HepG2 (cell line): ENCODE measurements around the gene HS6ST1. TPM values are rescaled to one million over a fixed set of nuclear protein-coding genes. Genes with fewer than 3 reads are reported as not detected.
A peak's percentile ranks its signal among the peaks of the same experiment; 100 is the strongest.

Source experiments
- ATAC-seq: fragments of 200-7000 bp; cut with Tn5 transposase; 3 replicates; pipeline ENCODE4 v1.9.1; 2020; ENCODE audit warnings: mild to moderate bottlenecking, moderate library complexity
- BruUV-seq: library from RNA; stranded (reverse); fragments of 400-500 nt; replicated peaks from 2 replicates; lab custom pipeline; 2021; lab: Mats Ljungman, UMichigan
- CTCF ChIA-PET: fragments of 300-600 bp; formaldehyde crosslinking; extraction: SDS; loops from one replicate; lab custom pipeline; 2021; ENCODE audit warnings: low total read pairs, inconsistent platforms, low intra/inter-chr PET ratio; lab: Yijun Ruan, JAX
- POLR2A ChIA-PET: fragments of 350-600 bp; sonication (Branson Sonifier 250); formaldehyde crosslinking; loops from one replicate; lab custom pipeline; 2020; ENCODE audit warnings: antibody characterized with exemption, inconsistent platforms; lab: Yijun Ruan, JAX
- DNase-seq: peaks from one replicate; pipeline ENCODE4 v3.0.0-alpha.2; 2015; ENCODE audit warnings: low spot score
- FAIRE-seq: peaks from 3 replicates; lab custom pipeline; 2011; peaks lifted over from hg19 to GRCh38; lab: Jason Lieb, UNC
- H2AFZ ChIP-seq: one replicate; pipeline ENCODE4 v1.6.1; 2011; ENCODE audit warnings: low read length, inconsistent platforms
- H3K27ac ChIP-seq: fragments of 300-600 bp; 3 replicates; pipeline ENCODE4 v1.8.0; 2011; ENCODE audit warnings: mixed run types, mild to moderate bottlenecking, mixed read lengths, low read length, inconsistent platforms; ENCODE audit not compliant: insufficient read depth; ENCODE audit errors: extremely low read length
- H3K27me3 ChIP-seq, 2 experiments: fragments of 200-600 bp in 1 of 2; 2 replicates in 1 of 2; 3 replicates in 1 of 2; pipeline versions ENCODE4 v1.6.0 to v1.8.0; 2011; ENCODE audit warnings: low read length in 2 of 2, mild to moderate bottlenecking in 2 of 2, moderate library complexity in 2 of 2, inconsistent platforms in 1 of 2; ENCODE audit not compliant: insufficient read depth in 2 of 2, control insufficient read depth in 1 of 2
- H3K36me3 ChIP-seq, 2 experiments: fragments of 200-600 bp in 1 of 2; replicated peaks in 1 of 2; 2 replicates in 1 of 2; 3 replicates in 1 of 2; pipeline versions ENCODE4 v1.5.1 to v1.8.0; 2011; ENCODE audit warnings: low read length in 2 of 2, inconsistent platforms in 1 of 2; ENCODE audit not compliant: insufficient read depth in 2 of 2, control insufficient read depth in 1 of 2
- H3K4me1 ChIP-seq: 2 replicates; pipeline ENCODE4 v1.5.1; 2012; ENCODE audit warnings: low read length, inconsistent platforms; ENCODE audit not compliant: insufficient read depth
- H3K4me2 ChIP-seq: 2 replicates; pipeline ENCODE4 v1.6.0; 2011; ENCODE audit warnings: low read depth, low read length, inconsistent platforms
- H3K4me3 ChIP-seq, 3 experiments: fragments of 200-600 bp in 1 of 3; sonication (generic), shearing (Covaris generic) in 1 of 3; replicated peaks in 1 of 3; 2 replicates each; pipeline ENCODE4 v1.5.1; 2011 to 2016; ENCODE audit warnings: low read length in 3 of 3, inconsistent platforms in 2 of 3, low read depth in 2 of 3, mild to moderate bottlenecking in 2 of 3, control low read depth in 1 of 3, mixed read lengths in 1 of 3; ENCODE audit not compliant: insufficient read depth in 1 of 3
- H3K79me2 ChIP-seq: one replicate; pipeline ENCODE4 v1.6.1; 2011; ENCODE audit warnings: low read length, inconsistent platforms; ENCODE audit not compliant: insufficient read depth
- H3K9ac ChIP-seq: 2 replicates; pipeline ENCODE4 v1.6.0; 2011; ENCODE audit warnings: mild to moderate bottlenecking, low read depth, low read length, inconsistent platforms; ENCODE audit not compliant: insufficient read depth
- H3K9me3 ChIP-seq: 2 replicates; pipeline ENCODE4 v1.5.1; 2012; ENCODE audit warnings: mild to moderate bottlenecking, low read length
- H4K20me1 ChIP-seq: 2 replicates; pipeline ENCODE4 v1.6.0; 2011; ENCODE audit warnings: inconsistent platforms, mild to moderate bottlenecking, low read length, moderate library complexity; ENCODE audit not compliant: insufficient read depth
- KDM5B ChIP-seq: sonication (generic); formaldehyde crosslinking; IDR thresholded peaks from 2 replicates; pipeline ENCODE4 v1.4.0; 2020; ENCODE audit warnings: missing genetic modification reagents, mild to moderate bottlenecking, borderline replicate concordance
- MAX ChIP-seq: IDR thresholded peaks from 2 replicates; pipeline ENCODE4 v1.6.1; 2012; ENCODE audit warnings: inconsistent platforms
- MXI1 ChIP-seq: IDR thresholded peaks from 3 replicates; pipeline ENCODE4 v1.6.1; 2012; ENCODE audit warnings: low read depth, low read length, inconsistent platforms, borderline replicate concordance
- NR2F1 ChIP-seq, 2 experiments: fragments of 450-650 bp in 1 of 2; formaldehyde crosslinking in 1 of 2; IDR thresholded peaks; 2 replicates each; pipeline versions ENCODE4 v1.5.0 to v1.6.1; 2016 to 2020; ENCODE audit warnings: mild to moderate bottlenecking in 1 of 2, missing compliant biosample characterization in 1 of 2, missing genetic modification reagents in 1 of 2, moderate library complexity in 1 of 2
- PAXIP1 ChIP-seq: sonication (generic); formaldehyde crosslinking; conservative IDR thresholded peaks from 2 replicates; pipeline ENCODE4 v1.4.0; 2020; ENCODE audit warnings: mild to moderate bottlenecking, missing genetic modification reagents, moderate library complexity
- SOX5 ChIP-seq: IDR thresholded peaks from 2 replicates; pipeline ENCODE4 v1.6.1; 2016; ENCODE audit warnings: borderline replicate concordance
- TBX2 ChIP-seq: sonication (generic); formaldehyde crosslinking; IDR thresholded peaks from 2 replicates; pipeline ENCODE4 v1.5.0; 2020; ENCODE audit warnings: missing genetic modification reagents, mild to moderate bottlenecking, borderline replicate concordance
- TBX3 ChIP-seq: fragments of 450-650 bp; IDR thresholded peaks from 2 replicates; pipeline ENCODE4 v1.6.1; 2017; ENCODE audit warnings: antibody characterized with exemption, mild to moderate bottlenecking, inconsistent platforms, borderline replicate concordance
- WGBS: methylation state at CpG from one replicate; pipeline ENCODE4 v1.1.6; 2017; ENCODE audit warnings: low lambda C conversion rate; 5-methylcytosine and 5-hydroxymethylcytosine counted together
- in situ Hi-C: cut with HindIII; loops from 2 replicates; pipeline ENCODE4 v1.10.0; 2017; ENCODE audit warnings: low pct_unique_long_range_greater_than_20kb; ENCODE audit not compliant: extremely low pct_ligation_motif_present
- intact Hi-C: fragments of 100-400 bp; cut with micrococcal nuclease; formaldehyde crosslinking; loops from one replicate; pipeline ENCODE4 v1.10.0; 2022; ENCODE audit not compliant: unreplicated experiment
- polyA plus RNA-seq, 8 experiments: library from polyadenylated mRNA; depleted of rRNA in 3 of 8; stranded (reverse) in 7 of 8; unstranded in 1 of 8; fragments of >200 nt; fragmentation: Illumina TruSeq in 4 of 8; extraction: Trizol in 4 of 8; gene quantifications; 2 replicates each; pipeline versions ENCODE4 v1.2.1 to v1.2.3, GENCODE V29; 2011 to 2016; ENCODE audit warnings: low read depth in 4 of 8, missing spikeins in 1 of 8, mixed read lengths in 1 of 8; ENCODE audit not compliant: insufficient read depth in 1 of 8
- total RNA-seq, 5 experiments: library from RNA; depleted of rRNA; stranded (reverse); fragments of >200 nt; fragmentation: Illumina TruSeq; extraction: Trizol; gene quantifications; 2 replicates each; pipeline ENCODE4 v1.2.3, GENCODE V29; 2016; ENCODE audit warnings: low read depth in 1 of 5
- TF ChIP-seq, protein P1 (sequence below): sonication (generic); formaldehyde crosslinking; IDR thresholded peaks from 2 replicates; pipeline ENCODE4 v1.5.0; 2020; ENCODE audit warnings: missing genetic modification reagents
- TF ChIP-seq, protein P2 (sequence below): sonication (generic); IDR thresholded peaks from 2 replicates; pipeline ENCODE4 v1.6.1; 2016; ENCODE audit warnings: low read depth, borderline replicate concordance
- TF ChIP-seq, protein P3 (sequence below): sonication (generic); formaldehyde crosslinking; IDR thresholded peaks from 2 replicates; pipeline ENCODE4 v1.8.0; 2022; ENCODE audit warnings: missing genetic modification reagents, mild to moderate bottlenecking, borderline replicate concordance

Gene HS6ST1
- total and polyA plus RNA-seq, 2 of the 13 experiments (the other 11 are each of a cell fraction or from before 2014, with no cell fraction given): 34.5 to 84.6 TPM

DNA sequence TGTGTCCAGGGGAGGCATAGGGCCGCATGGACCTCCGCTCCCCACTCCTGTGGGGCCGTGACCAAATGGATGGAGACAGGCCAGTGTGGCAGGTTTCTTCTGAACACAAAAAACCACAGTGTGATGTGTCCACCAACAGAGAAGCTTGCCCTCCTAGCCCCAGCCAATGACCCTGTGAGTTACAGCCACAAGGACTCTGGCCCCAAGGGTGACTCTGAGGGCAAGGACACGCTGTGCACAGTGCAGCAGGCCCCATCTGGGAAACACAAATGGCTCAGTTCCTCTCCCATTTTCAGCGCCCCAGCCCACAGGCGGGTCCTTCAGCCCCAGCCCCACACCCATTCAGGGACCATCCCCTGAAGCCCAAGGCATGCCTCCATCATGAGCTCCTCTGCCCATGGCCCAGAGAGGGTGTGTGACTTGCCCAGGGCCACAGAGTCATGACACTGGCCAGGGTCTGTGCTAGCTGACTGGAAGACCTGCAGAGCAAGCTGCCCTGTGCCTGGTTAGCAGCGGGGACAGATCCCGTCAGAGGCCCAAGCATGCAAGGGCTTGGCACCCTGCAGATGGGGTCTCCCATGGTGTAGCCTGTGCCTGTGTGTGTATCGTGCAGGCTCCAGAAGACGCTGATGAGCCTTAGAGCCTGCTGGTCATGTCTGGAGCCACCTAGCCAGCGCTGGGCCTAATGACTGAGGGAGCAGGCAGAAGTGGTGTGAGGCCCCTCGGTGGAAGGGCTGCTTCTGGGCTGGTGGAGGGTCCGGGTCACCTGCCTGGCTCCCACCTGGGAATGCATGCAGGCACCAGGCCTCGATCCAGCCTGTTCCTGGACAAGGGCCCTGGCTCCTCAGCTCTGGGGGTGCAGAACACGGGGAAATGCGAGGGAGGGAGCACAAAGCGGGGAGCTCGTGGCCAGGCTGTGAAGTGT lies 47.7 kb downstream of the HS6ST1 start:
- Histone ChIP-seq H3K4me1 (peaks cover 27% of the 10 kb centered on the region), H3K9ac (no peak overlapping the region), H3K27ac (peak overlapping the region; percentile 50), H3K9me3 (0 out of 2 replicates have a peak, but pooled peaks cover 3% of the 10 kb centered on the region), H3K79me2 (peaks cover 30% of the 10 kb centered on the region), H3K4me2 (peak overlapping the region; percentile 19), H2AFZ (no peak overlapping the region), H3K27me3 (no peaks in the 10 kb centered on the region), H3K36me3 (peaks cover 38 to 61% of the 10 kb centered on the region in 2 experiments), H3K4me3 (no peak overlapping the region; a peak in 1 of 6 replicates), H4K20me1 (peaks cover 29% of the 10 kb centered on the region; the same call in 1 of the 2 replicates)
- FAIRE-seq (peak; percentile 59), DNase-seq (peak; percentile 48), ATAC-seq (peak; percentile 78)
- POLR2A ChIA-PET: interaction anchor here (1.3 kb wide), 1 partner anchor 9 kb away, joined by 3 read pairs; no protein-coding TSS in a partner anchor
- intact Hi-C loops: no loop called here
- WGBS: 84% methylated on average over 17 of the region's 18 CpGs
- in situ Hi-C loops: no loop called here
- CTCF ChIA-PET: no interaction called here
- BruUV-seq: no TSS peak
- peak; percentile 68 to 89 for TF ChIP-seq NR2F1 (CRISPR knock-in tag; IDR thresholded peaks at IDR 0.05)
- TF ChIP-seq KDM5B: peak; percentile 53; the same call in 1 of the 2 replicates
- TF ChIP-seq TBX2 (CRISPR knock-in tag): no peak
- peak; percentile 53 for TF ChIP-seq MAX
- TF ChIP-seq, protein P1, sequence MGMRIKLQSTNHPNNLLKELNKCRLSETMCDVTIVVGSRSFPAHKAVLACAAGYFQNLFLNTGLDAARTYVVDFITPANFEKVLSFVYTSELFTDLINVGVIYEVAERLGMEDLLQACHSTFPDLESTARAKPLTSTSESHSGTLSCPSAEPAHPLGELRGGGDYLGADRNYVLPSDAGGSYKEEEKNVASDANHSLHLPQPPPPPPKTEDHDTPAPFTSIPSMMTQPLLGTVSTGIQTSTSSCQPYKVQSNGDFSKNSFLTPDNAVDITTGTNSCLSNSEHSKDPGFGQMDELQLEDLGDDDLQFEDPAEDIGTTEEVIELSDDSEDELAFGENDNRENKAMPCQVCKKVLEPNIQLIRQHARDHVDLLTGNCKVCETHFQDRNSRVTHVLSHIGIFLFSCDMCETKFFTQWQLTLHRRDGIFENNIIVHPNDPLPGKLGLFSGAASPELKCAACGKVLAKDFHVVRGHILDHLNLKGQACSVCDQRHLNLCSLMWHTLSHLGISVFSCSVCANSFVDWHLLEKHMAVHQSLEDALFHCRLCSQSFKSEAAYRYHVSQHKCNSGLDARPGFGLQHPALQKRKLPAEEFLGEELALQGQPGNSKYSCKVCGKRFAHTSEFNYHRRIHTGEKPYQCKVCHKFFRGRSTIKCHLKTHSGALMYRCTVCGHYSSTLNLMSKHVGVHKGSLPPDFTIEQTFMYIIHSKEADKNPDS: peak; percentile 17; the same call in 1 of the 2 replicates
- TF ChIP-seq, protein P2, sequence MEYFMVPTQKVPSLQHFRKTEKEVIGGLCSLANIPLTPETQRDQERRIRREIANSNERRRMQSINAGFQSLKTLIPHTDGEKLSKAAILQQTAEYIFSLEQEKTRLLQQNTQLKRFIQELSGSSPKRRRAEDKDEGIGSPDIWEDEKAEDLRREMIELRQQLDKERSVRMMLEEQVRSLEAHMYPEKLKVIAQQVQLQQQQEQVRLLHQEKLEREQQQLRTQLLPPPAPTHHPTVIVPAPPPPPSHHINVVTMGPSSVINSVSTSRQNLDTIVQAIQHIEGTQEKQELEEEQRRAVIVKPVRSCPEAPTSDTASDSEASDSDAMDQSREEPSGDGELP: 0 out of 2 replicates have a peak, but pooled peaks have one; percentile 13
- 0 out of 3 replicates have a peak, but pooled peaks have one; percentile 6 for TF ChIP-seq MXI1
- TF ChIP-seq TBX3: 0 out of 2 replicates have a peak, but pooled peaks have one; percentile 16
- peak; percentile 28; the same call in 1 of the 2 replicates for TF ChIP-seq SOX5
- TF ChIP-seq PAXIP1 (CRISPR knock-in tag): peak; percentile 79
- TF ChIP-seq, protein P3, sequence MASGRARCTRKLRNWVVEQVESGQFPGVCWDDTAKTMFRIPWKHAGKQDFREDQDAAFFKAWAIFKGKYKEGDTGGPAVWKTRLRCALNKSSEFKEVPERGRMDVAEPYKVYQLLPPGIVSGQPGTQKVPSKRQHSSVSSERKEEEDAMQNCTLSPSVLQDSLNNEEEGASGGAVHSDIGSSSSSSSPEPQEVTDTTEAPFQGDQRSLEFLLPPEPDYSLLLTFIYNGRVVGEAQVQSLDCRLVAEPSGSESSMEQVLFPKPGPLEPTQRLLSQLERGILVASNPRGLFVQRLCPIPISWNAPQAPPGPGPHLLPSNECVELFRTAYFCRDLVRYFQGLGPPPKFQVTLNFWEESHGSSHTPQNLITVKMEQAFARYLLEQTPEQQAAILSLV (CRISPR knock-in tag): 0 out of 2 replicates have a peak, but pooled peaks have one; percentile 56
